GM19452 (cell line): ENCODE results near the gene PNP.
A peak's percentile ranks its signal among the peaks of the same experiment; 100 is the strongest.
"Not testable (repeated sequence)": the region's sequence is repeated elsewhere in the genome, so short reads cannot be mapped to it uniquely, and the experiment has no call there.

ENCODE experiments used
- ATAC-seq: cut with Tn5 transposase; IDR thresholded peaks from one replicate; pipeline ENCODE4 v1.9.1; 2021; ENCODE audit not compliant: unreplicated experiment

Gene PNP

DNA sequence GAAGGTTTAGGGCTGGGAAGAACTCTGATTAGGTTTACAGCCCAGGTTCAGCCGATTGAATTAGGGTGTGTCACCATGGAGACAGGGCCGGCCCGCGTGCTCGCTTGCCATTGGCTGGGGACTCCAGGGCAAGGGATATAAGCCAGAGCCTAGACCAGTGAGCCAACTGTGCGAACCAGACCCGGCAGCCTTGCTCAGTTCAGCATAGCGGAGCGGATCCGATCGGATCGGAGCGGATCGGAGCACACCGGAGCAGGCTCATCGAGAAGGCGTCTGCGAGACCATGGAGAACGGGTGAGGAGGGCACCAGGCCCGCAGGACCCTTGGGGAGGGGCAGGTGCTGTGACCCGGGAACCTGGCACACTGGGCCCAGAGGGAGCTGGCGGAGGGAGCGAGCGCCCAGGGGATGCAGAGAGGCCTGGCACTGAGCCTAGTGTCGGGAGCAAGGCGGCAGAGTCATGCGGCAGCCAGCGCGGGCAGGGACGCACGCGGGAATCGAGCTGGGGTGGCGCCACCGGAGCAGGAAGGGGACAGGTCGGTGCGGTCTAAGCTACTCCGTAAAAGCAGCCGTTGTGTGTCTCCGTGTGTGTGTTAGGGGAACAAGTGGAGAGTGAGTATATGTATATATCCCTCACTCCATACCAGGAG lies at the start of gene PNP:
PNP (plus strand) TSS at position 165 of the 648 bp plus-strand sequence; CDS start at position 284, 119 bp downstream.
- ATAC-seq = peak; percentile 89

DNA sequence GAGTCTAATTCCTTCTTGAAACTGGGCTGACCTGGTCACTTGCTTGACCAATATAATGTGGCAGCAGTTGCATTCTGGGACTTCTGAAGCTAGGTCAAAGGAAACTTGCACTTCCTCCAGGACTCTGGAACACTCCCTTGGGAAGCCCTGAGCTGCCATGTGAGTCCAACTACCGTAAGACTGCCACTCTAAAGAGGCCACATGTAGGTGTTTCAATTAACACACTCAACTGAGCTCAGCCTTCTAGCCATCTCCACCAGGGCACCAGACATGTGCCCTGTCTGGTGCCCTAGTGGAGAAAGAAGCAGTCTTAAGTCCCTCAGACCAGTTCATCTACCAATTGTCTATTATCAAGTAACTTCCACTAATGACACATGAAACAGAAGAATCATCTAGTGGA lies 49.8 kb upstream of the PNP start:
- no peak for ATAC-seq

DNA sequence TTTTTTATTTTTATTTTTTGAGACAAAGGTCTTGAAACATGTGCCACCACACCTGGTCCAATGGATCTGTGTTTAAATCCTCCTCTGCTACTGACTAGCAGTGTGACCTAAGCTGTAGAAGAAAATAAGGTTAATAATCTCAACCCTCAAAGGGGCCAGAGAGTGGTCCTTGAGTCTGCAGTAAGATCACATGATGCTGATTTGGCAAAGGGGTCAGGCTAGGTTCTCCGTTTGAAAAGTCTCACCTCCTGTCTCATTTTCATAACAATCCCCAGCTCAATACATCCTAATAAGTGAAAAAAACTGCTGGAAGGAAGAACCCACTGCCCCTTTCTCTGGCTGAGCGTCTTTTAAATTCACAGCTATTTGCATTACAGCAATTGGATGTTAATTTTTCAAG lies 47.9 kb upstream of the PNP start:
- no peak for ATAC-seq

DNA sequence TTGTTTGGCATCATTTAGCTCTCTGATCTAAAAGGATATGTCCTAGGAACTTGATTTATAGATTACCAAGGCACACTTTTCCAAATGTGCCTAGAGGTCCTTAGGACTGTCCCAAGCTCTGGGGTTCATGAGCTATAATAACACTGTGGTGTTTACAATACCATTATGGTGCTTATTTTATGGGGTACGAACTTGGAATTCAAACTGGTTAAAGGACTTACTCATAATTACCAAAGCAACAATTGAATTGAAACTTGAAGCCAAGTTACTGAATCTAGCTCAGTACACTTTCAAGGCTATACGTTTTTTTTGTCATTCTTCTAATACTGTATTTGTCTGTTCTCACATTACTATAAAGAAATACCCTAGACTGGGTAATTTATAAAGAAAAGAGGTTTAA lies 46.3 kb upstream of the PNP start:
- ATAC-seq = no peak

DNA sequence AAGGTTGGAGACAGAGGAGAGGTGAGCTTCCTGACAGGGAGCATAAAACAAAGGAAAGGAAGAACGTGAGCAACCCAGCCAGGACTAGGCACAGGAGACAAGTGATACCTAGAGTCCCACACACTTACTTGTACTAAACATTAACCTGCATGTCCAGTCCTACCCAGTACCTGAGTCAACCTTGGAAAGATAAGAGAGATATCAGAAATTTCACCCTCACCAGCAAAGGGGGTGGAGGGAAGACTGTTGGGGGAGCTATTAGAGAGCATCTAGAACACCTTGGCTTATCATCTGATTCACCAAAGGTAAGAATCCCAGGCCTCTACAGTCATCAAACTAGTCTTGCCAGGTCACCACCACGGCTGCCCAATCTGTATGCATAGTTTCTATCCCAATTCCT lies 44.4 kb upstream of the PNP start:
- ATAC-seq = no peak

DNA sequence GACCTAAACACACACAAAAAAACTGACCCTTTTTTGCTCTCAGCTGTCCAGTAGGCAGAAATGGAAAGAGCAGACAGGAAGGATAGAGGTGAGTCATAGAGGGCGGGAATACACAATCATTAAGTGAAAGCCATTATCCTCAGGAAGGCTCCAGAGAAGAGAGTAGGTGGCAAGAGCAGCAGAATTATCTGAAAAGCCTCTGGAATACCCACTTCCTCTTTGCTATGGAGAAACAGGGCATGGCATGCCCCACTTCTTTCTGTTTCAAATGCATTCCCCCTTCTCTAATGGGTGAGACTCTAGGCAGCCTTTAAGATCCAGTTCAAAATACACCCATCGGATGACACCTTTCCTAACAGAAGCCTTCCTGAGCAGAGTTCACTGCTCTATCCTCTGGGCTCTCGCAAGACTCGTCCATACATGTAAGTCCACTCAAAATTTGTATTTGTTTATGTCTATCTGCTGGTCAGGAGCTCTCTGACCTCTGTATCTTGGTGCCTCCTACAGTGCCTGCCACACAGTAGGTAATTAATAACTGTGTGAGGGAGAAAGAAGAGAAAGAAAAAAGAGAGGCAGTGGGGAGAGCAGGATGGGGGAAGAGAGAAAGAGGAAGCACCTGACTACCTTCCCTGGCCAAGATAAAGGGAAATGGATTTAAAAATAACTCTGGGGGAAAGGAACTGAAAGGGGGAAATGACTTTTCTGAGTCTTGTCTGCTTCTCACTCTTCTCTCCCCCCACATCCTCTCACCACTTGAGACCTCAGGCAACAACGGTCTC lies 41.8 kb upstream of the PNP start:
- ATAC-seq = peak; percentile 83

DNA sequence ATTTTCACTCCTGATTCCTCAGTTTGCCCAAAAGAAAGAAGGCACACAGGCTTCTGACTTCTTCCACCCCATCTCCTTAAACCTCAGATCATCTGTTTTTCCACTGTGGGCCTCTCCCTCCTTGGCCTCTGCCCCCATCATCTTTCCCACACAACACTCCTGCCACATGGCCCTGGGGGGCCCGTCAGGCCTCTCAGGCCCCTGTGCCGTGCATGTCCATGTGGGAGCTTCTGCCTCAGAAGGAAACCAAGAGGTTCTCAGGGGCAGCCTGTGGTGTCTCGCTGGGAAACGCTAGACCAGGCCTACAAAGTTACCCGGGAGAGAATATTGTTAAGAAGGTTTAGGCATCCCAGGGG lies 41.2 kb upstream of the PNP start:
- ATAC-seq = peak; percentile 34

DNA sequence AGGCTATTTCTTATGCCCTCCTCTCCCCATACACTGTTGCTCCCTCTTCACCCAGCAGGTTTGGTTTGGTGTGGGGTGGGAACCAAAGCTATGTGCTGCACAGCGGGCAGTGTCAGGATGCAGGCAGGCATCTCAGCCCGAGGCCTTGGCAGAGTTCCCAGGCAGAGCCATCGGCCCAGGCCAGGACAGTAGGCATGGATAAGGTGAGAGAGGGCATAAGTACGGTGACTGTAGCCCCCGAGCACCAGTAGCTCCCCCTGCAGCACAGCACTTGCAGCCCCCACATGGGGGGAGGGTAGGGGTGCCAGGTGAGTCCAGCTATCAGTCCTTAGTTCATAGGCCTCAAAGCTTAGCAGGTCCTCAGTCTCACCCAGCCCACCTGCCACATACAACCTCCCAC lies 40.4 kb upstream of the PNP start:
- ATAC-seq = no peak

DNA sequence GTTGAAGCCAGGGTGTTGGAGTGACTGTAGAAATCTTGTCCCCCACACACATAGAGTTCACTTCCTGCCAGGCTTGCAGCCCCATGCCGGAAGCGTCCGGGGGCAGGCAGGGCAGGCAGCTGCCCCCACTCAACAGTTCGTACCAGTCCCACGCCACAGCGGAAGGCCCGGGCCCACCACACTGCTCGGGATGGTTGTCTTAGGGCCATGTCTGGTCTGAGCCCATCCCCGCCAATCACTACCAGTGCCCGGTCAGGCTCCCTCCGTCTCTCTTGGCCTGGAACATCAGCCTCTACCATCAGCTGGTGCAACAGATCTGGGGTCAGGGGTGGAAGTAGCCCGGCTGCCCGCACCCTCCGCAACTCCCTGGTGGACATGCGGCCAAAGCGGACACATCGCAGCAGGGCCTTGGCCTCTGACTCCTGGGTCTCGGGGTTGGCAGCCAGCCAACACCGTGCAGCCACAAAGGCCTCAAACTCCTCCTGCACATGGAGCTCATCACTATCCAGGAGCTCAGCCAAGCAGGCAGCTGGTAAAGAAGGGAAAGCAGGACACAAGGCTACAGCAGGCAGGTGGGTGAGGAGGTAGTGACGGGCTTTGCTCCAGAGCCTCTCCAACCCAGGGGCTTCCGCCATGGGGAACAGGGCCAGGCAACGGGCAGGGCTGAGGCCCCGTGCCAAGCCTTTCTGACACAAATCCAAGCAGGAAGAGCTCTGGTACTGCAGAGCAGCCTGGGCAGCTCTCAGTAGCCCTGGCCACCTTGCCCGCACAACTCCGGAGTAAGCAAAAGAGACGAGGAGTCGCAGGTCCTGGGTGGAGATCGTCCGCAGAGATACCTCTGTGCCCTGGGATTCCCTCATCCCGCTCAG lies 39.2 kb upstream of the PNP start:
- no peak for ATAC-seq

DNA sequence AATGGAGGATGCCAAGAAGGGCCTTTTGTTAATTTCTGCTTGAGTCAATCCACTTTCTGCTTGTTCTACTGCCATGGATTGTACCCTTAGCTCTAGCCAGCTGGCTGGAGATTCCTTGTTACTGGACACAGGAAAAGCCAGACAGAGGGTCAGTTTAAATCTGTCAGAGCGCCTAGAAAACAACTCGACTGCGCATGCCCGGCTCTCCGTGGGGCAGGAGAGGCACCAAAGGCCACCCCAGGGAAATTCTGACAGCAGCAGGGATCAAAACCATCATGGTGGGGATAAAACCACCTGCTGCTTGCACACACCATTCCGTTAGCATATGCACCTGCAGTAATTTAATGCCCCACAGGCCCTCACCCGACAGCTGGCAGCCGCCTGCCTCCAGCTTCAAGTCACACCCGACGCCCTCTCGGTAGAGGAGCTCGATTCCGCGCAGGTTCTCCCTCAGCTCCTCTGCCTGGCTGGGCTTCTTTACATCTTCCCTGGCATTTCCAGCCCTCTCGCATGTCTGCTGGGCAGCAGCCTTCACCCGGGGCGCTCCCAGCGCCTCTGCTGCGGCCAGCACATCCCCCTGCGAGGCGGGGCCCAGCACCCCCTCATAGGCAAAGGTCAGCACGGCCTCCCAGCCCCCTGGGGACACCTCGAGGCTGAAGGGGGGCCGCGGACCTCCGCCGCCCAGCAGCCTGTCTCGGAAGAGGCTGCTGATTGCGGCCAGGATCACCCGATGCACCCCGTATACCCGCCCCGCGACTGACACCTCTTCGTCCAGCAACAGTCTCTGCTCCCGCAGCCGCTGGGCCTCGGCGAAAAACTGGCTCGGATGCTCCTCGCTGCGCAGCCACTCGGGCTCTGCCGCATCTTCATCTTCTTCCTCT lies 34.3 kb upstream of the PNP start:
- no peak for ATAC-seq

DNA sequence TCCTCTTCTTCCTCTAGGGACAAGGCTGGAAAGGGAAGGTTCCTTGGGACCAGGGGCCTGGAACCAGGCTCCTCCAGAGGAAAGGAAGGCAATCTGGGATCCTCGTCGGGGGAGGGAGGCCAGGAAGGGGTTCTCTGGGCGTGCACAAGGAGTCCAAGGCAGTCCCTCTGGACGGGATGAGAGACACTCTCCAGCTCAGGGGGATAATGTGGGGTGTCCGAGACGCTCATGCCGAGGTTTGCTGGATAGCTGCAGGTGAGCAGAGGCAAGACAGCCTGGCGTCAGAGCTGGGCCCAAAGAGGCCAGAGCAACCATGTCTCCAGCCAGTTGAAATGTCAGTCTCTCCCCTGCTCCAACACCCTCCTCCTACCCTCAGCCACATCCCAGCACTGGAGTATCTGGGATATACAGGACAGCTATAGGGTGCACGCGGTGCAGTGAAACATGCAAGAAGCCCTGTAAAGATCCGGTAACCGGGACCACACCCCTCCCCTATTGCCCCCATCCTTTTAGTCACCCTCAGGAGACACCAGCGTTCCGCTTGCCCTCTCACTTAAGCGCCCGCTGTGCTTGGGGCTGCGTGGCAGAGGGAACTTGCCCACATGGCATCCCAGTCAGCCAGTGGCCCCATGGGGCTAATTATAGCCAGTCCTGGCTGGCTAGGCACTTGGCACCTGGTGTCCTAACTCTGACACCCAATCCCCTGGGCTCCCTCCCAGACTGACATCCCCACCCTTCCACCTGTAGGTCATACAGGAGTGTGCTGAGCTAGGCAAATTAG lies 33.4 kb upstream of the PNP start, which contains the start of gene KLHL33:
KLHL33 (minus strand) TSS at position 585 of the 781 bp plus-strand sequence; CDS start at position 230, 355 bp downstream.
- no peak for ATAC-seq

DNA sequence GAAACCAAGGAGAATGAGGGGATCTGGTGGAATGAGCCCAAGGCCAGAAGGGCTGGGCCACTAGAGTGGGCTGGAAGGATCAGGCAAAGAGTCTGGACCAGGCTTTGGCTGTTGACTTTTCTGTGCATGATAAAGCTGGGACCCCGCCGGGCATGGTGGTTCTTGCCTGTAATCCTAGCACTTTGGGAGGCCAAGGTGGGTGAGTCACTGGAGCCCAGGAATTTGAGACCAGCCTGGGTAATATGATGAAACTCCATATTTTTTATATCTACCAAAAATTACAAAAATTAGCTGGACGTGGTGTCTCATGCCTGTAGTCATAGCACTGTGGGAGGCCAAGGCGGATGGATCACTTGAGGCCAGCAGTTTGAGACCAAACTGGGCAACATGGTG lies 32.8 kb upstream of the PNP start:
- no peak for ATAC-seq

DNA sequence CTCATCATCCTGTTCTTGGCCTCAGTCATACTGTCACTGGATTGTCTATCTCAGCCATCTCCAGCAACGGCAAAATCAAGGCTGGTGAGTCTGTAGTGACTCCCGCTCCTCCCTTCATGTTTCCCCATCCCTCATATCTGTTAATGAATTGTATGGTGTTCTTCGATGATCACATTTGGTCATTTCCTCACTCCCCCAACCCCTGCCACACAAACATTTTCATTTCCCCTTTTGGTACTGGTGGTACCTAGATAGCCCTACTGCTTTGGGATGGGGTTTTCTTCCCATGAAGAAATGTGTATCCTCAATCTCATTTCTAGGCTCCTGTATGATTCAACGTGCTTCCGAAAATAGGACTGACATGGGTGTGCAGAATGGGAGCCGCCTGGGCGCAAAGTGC lies 30.5 kb upstream of the PNP start:
- ATAC-seq = no peak

DNA sequence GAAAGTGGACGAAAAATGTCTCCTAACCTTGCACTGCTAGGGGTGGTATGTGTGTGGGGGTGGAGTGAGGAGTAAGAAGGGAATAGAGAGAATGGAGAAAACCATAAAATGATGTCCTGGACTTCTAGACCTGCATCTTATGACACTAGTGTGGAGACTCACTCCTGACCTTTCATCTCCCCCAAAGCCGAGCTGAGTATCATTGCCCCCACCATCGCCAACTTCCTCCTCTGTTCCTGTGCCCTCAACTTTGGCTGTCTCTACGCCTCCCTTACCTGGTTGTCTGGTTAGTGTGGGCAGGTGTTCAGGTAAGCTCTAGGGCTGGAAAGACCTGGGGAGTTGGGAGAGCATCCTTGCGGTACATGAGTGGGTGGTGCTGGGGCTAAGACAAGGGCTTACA lies 28.7 kb upstream of the PNP start:
- no peak for ATAC-seq

DNA sequence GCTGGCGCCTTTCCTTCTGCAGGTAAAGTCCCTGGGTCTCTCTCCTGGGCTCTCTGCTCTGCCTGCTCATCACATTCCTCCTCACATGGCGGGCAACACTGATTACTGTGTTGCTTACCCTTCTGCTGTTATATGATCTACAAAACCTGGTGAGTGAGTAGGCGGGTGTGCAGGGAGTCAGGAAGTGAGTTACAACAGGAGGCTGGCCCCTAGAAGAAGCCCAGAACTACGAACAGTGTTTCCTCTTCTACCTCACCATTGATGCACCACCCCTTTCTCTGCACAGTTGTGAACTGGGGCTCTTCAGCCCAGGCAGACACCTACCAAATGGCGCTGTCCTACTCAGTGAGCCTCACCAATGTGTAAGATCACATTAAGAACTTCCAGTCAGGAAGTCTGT lies 28.3 kb upstream of the PNP start:
- ATAC-seq = no peak

DNA sequence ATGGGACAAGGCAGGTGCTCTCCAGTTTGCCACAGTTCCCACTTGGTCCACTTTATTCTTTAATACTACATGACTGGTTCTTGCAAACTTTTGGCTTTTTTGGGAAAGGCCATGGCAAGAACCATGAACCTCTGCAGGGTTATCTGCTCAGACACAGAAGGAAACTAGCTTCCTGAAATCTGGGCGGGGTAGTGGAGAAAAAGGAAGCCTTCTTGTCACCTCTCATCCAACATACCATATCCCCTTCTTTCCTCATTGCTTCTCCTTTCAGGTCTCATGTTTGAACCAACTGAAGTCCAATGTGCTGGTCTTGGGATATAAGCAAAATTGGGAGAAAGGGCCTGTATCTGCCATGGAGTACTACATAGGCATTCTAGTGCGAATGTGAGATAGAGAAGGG lies 27.7 kb upstream of the PNP start:
- ATAC-seq = no peak

DNA sequence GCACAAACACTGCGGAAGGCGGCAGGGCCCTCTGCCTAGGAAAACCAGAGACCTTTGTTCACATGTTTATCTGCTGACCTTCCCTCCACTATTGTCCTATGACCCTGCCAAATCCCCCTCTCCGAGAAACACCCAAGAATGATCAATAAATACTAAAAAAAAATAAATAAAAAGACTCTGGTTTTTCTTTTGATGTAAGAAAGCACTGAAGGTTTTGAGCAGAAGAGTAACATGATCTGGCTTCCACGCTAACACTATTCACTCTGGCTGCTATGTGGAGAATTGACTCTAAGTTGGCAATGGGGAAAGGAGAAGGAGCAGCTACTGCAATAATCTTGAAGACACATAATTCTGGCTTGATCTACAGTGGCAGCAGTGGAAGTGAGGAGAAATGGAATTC lies 25.6 kb upstream of the PNP start:
- ATAC-seq = not testable (repeated sequence)

DNA sequence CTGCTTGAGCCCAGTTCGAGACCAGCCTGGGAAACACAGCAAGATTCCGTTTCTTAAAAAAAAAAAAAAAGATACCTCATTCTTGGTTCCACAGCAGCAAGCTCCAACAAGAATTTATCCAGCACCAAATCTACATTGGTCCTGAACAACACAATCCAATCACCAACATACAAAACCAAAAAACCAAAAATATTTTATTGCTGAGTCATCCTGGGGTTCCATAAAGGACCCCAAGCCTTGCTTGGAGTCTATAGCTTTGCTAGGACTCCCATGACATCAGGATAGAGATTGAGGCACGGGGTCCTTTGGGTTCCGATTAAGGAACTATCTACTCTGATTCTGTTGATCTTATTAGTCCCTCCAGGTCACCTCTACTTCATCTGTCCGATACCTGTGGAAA lies 22.3 kb upstream of the PNP start:
- ATAC-seq = no peak

DNA sequence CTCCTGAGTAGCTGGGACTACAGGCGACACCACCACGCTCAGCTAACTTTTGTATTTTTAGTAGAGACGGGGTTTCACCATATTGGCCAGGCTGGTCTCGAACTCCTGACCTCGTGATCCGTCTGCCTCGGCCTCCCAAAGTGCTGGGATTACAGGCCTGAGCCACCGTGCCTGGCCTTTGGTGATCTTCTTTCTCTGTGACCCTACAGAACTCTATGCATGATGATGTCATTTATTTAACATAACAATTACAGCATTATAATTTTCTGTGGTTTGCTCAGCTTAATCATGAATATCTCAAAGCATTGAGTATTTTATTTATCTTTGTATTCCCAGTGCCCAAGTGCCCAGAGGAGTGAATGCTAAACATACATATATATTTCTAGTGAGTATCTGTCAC lies 16.4 kb upstream of the PNP start:
- not testable (repeated sequence) for ATAC-seq
